ENCODE data around the gene WASHC4. TPM values are rescaled to one million over a fixed set of nuclear protein-coding genes. Genes with fewer than 3 reads are reported as not detected.

Gene WASHC4
- polyA plus RNA-seq, 2 of the 4 experiments (the other 2 are of a cell fraction), result 26.5 to 67.6 TPM

DNA sequence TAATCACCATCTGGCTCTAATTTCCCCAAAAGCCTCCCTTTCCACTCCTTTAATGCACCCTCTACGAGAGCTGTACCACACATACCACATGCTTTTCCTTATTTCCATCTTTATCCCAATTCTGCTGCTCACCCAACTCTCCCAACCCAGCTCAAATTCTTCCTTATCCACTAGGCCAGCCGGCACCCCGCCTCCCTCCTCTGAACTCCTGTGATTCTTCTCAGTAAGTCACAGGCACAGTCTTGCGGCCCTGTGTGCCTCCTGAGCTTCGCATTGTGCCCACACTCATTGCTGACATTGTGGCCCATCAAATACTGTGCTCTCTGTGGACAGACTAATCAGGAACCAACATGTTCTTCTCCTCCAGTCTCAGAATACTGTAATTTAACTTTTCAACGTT, 83.0 kb downstream of the WASHC4 start:
- FAIRE-seq, result no peak

DNA sequence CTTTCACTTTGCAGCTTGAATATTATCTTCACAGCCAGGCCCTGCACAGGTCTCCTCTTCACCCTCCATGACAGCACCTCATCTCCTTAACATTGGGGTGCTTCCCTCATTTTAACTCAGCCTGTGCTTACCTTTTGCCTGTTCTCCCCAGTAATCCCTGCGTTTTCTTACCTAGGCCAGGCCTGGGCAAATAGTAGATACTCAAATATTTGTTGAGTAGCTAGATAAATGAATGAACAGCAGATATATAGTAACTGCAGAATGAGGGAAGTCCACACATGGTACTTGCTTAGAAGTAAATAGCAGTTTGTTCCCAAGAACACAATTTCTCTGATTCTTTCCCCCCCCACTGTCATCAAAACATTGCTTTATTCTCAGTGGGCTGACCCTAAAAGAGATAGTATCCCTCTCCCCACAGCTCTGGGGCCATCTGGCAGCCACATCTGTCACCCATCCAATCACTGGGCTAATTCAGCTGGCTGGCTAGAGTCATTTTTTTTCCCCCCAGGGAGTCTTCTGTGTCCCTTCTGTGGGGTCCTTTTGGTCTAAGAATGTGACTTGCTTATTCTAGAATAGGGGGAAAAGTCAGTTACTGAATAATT, 85.2 kb downstream of the WASHC4 start:
- Histone ChIP-seq H3K4me3 (no peak overlapping the region), H3K27ac (no peak overlapping the region), H3K4me1 (no peaks in the 10 kb centered on the region), H3K4me2 (no peak overlapping the region), H3K9me3 (no peaks in the 10 kb centered on the region)
- 73% methylated on average over 1 of the region's 1 CpG for WGBS (ENCODE audit: missing lambda C conversion rate)
- CTCF ChIA-PET, result interaction anchor here (0.5 kb wide), 1 partner anchor 323 kb away, joined by 3 read pairs; no protein-coding TSS in a partner anchor
- POLR2A ChIA-PET, result no interaction called here
- ATAC-seq, result no peak
- no peak for DNase-seq (ENCODE audit: low read depth in 1 of 2, low spot score in 1 of 2)
- FAIRE-seq, result no peak
- TF ChIP-seq EP300 (IDR thresholded peaks at IDR 0.05), result no peak
- no peak for TF ChIP-seq RCOR1 (IDR thresholded peaks at IDR 0.05; ENCODE audit: low read depth, low read length)
- TF ChIP-seq TP53 (CRISPR knock-in tag; IDR thresholded peaks at IDR 0.05), result no peak
- TF ChIP-seq FOSL2 (IDR thresholded peaks at IDR 0.05), result no peak
- no peak for TF ChIP-seq FOSL2 (CRISPR knock-in tag; IDR thresholded peaks at IDR 0.05)
- no peak for TF ChIP-seq SREBF2 (IDR thresholded peaks at IDR 0.05)
- TF ChIP-seq BHLHE40 (IDR thresholded peaks at IDR 0.05; ENCODE audit: low read depth, low read length), result no peak
- no peak for TF ChIP-seq BCL3 (IDR thresholded peaks at IDR 0.05)
- no peak for TF ChIP-seq CBX8 (IDR thresholded peaks at IDR 0.05)

More for the DNA sequence above, 83.0 kb downstream of the WASHC4 start:
- CTCF ChIA-PET, result interaction anchor here (1.4 to 1.6 kb wide), 3 partner anchors 8 to 15 kb away, joined by 4 read pairs; no protein-coding TSS in a partner anchor
- POLR2A ChIA-PET, result no interaction called here
- ATAC-seq (no peak; a peak in 2 of 6 replicates), DNase-seq (ENCODE audit: low read depth in 1 of 2, low spot score in 1 of 2) (no peak)
- H3K4me1 ChIP-seq, result no peaks in the 10 kb centered on the region
- no peak overlapping the region for H3K27ac ChIP-seq
- TF ChIP-seq SREBF2 (IDR thresholded peaks at IDR 0.05) (no peak), EHF (CRISPR knock-in tag; IDR thresholded peaks at IDR 0.05) (no peak), RAD21 (conservative IDR thresholded peaks at IDR 0.05 in 1 of 2, IDR thresholded peaks at IDR 0.05 in 1 of 2) (no peak), GATA3 (IDR thresholded peaks at IDR 0.05; ENCODE audit: borderline replicate concordance) (no peak), FOXS1 (CRISPR knock-in tag; IDR thresholded peaks at IDR 0.05) (no peak), MAFK (IDR thresholded peaks at IDR 0.05; ENCODE audit: partially characterized antibody) (no peak), E2F6 (IDR thresholded peaks at IDR 0.05; ENCODE audit: borderline replicate concordance, low read depth) (no peak), MAZ (IDR thresholded peaks at IDR 0.05; ENCODE audit: borderline replicate concordance, low read depth, low read length) (no peak), CBX8 (IDR thresholded peaks at IDR 0.05) (no peak), PHF8 (IDR thresholded peaks at IDR 0.05; ENCODE audit: borderline replicate concordance, low read depth) (no peak), ZFP36 (IDR thresholded peaks at IDR 0.05; ENCODE audit: borderline replicate concordance, partially characterized antibody) (no peak), BHLHE40 (IDR thresholded peaks at IDR 0.05; ENCODE audit: low read depth, low read length) (no peak), NPAS2 (CRISPR knock-in tag; IDR thresholded peaks at IDR 0.05; ENCODE audit: borderline replicate concordance) (no peak), JUN (IDR thresholded peaks at IDR 0.05) (no peak), HOXB5 (CRISPR knock-in tag; IDR thresholded peaks at IDR 0.05) (no peak), KDM1A (IDR thresholded peaks at IDR 0.05; ENCODE audit: low read depth) (no peak), MYC (IDR thresholded peaks at IDR 0.05; ENCODE audit: borderline replicate concordance, low read length) (no peak)
- TF ChIP-seq, protein P1, sequence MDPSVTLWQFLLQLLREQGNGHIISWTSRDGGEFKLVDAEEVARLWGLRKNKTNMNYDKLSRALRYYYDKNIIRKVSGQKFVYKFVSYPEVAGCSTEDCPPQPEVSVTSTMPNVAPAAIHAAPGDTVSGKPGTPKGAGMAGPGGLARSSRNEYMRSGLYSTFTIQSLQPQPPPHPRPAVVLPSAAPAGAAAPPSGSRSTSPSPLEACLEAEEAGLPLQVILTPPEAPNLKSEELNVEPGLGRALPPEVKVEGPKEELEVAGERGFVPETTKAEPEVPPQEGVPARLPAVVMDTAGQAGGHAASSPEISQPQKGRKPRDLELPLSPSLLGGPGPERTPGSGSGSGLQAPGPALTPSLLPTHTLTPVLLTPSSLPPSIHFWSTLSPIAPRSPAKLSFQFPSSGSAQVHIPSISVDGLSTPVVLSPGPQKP (IDR thresholded peaks at IDR 0.05; ENCODE audit: low read depth, low read length), result no peak
- TF ChIP-seq, protein P2, sequence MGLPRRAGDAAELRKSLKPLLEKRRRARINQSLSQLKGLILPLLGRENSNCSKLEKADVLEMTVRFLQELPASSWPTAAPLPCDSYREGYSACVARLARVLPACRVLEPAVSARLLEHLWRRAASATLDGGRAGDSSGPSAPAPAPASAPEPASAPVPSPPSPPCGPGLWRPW (IDR thresholded peaks at IDR 0.05), result no peak
- H3K4me3 ChIP-seq, result no peak overlapping the region
- H3K9me3 ChIP-seq, result no peaks in the 10 kb centered on the region
- WGBS (ENCODE audit: missing lambda C conversion rate), result 82% methylated on average over 6 of the region's 6 CpGs
- no peak overlapping the region for H3K4me2 ChIP-seq
